ENCODE data around the gene KSR1.

DNA sequence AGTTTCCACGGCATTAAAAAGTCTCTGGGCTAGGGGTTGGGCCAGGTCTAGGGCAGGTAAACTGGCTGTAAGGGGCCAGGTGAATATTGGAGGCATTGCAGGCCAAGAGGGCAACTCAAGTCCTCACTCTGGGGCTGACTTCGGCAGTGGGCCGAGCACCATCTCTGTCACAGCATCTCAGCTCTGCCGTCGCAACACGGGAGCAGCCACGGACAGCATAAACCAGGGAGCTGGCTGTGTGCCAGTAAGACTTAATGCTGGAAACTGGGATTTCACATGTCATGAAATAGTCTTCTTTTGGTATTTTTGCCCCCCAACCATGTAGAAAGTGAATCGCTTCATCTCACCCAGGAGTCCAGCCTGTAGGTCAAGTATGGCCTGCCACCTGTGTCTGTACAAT is 162.2 kb downstream of the KSR1 start:
- TF ChIP-seq, protein P1, sequence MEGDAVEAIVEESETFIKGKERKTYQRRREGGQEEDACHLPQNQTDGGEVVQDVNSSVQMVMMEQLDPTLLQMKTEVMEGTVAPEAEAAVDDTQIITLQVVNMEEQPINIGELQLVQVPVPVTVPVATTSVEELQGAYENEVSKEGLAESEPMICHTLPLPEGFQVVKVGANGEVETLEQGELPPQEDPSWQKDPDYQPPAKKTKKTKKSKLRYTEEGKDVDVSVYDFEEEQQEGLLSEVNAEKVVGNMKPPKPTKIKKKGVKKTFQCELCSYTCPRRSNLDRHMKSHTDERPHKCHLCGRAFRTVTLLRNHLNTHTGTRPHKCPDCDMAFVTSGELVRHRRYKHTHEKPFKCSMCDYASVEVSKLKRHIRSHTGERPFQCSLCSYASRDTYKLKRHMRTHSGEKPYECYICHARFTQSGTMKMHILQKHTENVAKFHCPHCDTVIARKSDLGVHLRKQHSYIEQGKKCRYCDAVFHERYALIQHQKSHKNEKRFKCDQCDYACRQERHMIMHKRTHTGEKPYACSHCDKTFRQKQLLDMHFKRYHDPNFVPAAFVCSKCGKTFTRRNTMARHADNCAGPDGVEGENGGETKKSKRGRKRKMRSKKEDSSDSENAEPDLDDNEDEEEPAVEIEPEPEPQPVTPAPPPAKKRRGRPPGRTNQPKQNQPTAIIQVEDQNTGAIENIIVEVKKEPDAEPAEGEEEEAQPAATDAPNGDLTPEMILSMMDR (conservative IDR thresholded peaks at IDR 0.05 in 1 of 2, IDR thresholded peaks at IDR 0.05 in 1 of 2; ENCODE audit: low read depth in 1 of 2, low read length in 2 of 2): no peak
- no peak for TF ChIP-seq EZH2 (IDR thresholded peaks at IDR 0.05; ENCODE audit: low read length, missing control alignments)
